IPS-15b (cell line): ENCODE measurements around the gene MSL1.

ENCODE experiments used
- H3K27me3 ChIP-seq: one replicate; pipeline ENCODE4 v1.6.1; 2013; ENCODE audit warnings: low read length; ENCODE audit not compliant: control insufficient read depth, insufficient read depth
- H3K36me3 ChIP-seq: one replicate; pipeline ENCODE4 v1.6.1; 2013; ENCODE audit warnings: low read length; ENCODE audit not compliant: control insufficient read depth, insufficient read depth
- H3K4me1 ChIP-seq: one replicate; pipeline ENCODE4 v1.6.1; 2013; ENCODE audit warnings: mild to moderate bottlenecking, low read length; ENCODE audit not compliant: control insufficient read depth, insufficient read depth
- H3K4me3 ChIP-seq: one replicate; pipeline ENCODE4 v1.5.1; 2013; ENCODE audit warnings: low read depth, low read length
- H3K9ac ChIP-seq: one replicate; pipeline ENCODE4 v1.6.1; 2013; ENCODE audit warnings: low read depth, mild to moderate bottlenecking, low read length
- H3K9me3 ChIP-seq: one replicate; pipeline ENCODE4 v1.6.1; 2013; ENCODE audit warnings: mild to moderate bottlenecking, low read length; ENCODE audit not compliant: control insufficient read depth, insufficient read depth

The MSL1 gene

GRCh38 chr17:40121181-40122135 lies at the start of gene MSL1:
TSS of gene MSL1 (plus strand) at chr17:40121971. CDS start at chr17:40122613, 642 bp downstream.
- Histone ChIP-seq H3K36me3 (peaks cover 2% of the 10 kb centered on the region), H3K9me3 (no peaks in the 10 kb centered on the region), H3K27me3 (no peaks in the 10 kb centered on the region), H3K4me3 (peak within 1 kb of the TSS; percentile 82), H3K9ac (peak within 1 kb of the TSS; percentile 78), H3K4me1 (no peaks in the 10 kb centered on the region)

- Histone ChIP-seq H3K27me3 (peaks cover 4% of the 10 kb centered on the region), H3K9ac (no peak overlapping the region), H3K36me3 (no peaks in the 10 kb centered on the region), H3K9me3 (no peaks in the 10 kb centered on the region), H3K4me3 (no peak overlapping the region), H3K4me1 (peaks cover 38% of the 10 kb centered on the region)
Measured at GRCh38 chr17:40072040-40072734, 49.6 kb upstream of the MSL1 start.

GRCh38 chr17:40072735-40073346 lies 48.9 kb upstream of the MSL1 start:
- no peaks in the 10 kb centered on the region for H3K27me3 ChIP-seq
- H3K9me3 ChIP-seq, result no peaks in the 10 kb centered on the region
- no peak overlapping the region for H3K4me3 ChIP-seq
- H3K36me3 ChIP-seq, result no peaks in the 10 kb centered on the region
- H3K4me1 ChIP-seq, result peaks cover 38% of the 10 kb centered on the region
- H3K9ac ChIP-seq, result no peak overlapping the region

GRCh38 chr17:40073454-40074174 lies 48.2 kb upstream of the MSL1 start:
- no peak overlapping the region for H3K4me3 ChIP-seq
- no peaks in the 10 kb centered on the region for H3K9me3 ChIP-seq
- H3K9ac ChIP-seq, result no peak overlapping the region
- H3K27me3 ChIP-seq, result no peaks in the 10 kb centered on the region
- H3K36me3 ChIP-seq, result no peaks in the 10 kb centered on the region
- H3K4me1 ChIP-seq, result peaks cover 32% of the 10 kb centered on the region

- Histone ChIP-seq H3K9ac (no peak overlapping the region), H3K4me3 (no peak overlapping the region), H3K4me1 (peaks cover 29% of the 10 kb centered on the region), H3K36me3 (no peaks in the 10 kb centered on the region), H3K9me3 (no peaks in the 10 kb centered on the region), H3K27me3 (no peaks in the 10 kb centered on the region)
Measured at GRCh38 chr17:40074175-40074512, 47.6 kb upstream of the MSL1 start.

- Histone ChIP-seq H3K4me3 (no peak overlapping the region), H3K27me3 (no peaks in the 10 kb centered on the region), H3K9ac (peak overlapping the region; percentile 50), H3K36me3 (no peaks in the 10 kb centered on the region), H3K4me1 (peaks cover 23% of the 10 kb centered on the region), H3K9me3 (no peaks in the 10 kb centered on the region)
Measured at GRCh38 chr17:40074871-40075200, 46.9 kb upstream of the MSL1 start.

GRCh38 chr17:40075201-40075941 lies 46.4 kb upstream of the MSL1 start:
- H3K4me3 ChIP-seq, result peak overlapping the region; percentile 37
- H3K9me3 ChIP-seq, result no peaks in the 10 kb centered on the region
- peaks cover 20% of the 10 kb centered on the region for H3K4me1 ChIP-seq
- H3K27me3 ChIP-seq, result no peaks in the 10 kb centered on the region
- H3K9ac ChIP-seq, result peak overlapping the region; percentile 50
- no peaks in the 10 kb centered on the region for H3K36me3 ChIP-seq

- Histone ChIP-seq H3K4me3 (no peak overlapping the region), H3K9me3 (no peaks in the 10 kb centered on the region), H3K4me1 (peaks cover 18% of the 10 kb centered on the region), H3K36me3 (no peaks in the 10 kb centered on the region), H3K9ac (no peak overlapping the region), H3K27me3 (no peaks in the 10 kb centered on the region)
Measured at GRCh38 chr17:40075942-40076498, 45.8 kb upstream of the MSL1 start.

GRCh38 chr17:40076591-40076990 lies 45.2 kb upstream of the MSL1 start:
- H3K9me3 ChIP-seq, result no peaks in the 10 kb centered on the region
- no peaks in the 10 kb centered on the region for H3K27me3 ChIP-seq
- H3K9ac ChIP-seq, result no peak overlapping the region
- no peaks in the 10 kb centered on the region for H3K36me3 ChIP-seq
- peaks cover 18% of the 10 kb centered on the region for H3K4me1 ChIP-seq
- H3K4me3 ChIP-seq, result no peak overlapping the region

- Histone ChIP-seq H3K4me1 (peaks cover 11% of the 10 kb centered on the region), H3K9ac (no peak overlapping the region), H3K9me3 (no peaks in the 10 kb centered on the region), H3K4me3 (no peak overlapping the region), H3K36me3 (no peaks in the 10 kb centered on the region), H3K27me3 (no peaks in the 10 kb centered on the region)
Measured at GRCh38 chr17:40079545-40079944, 42.2 kb upstream of the MSL1 start.

GRCh38 chr17:40084477-40084876 lies 37.3 kb upstream of the MSL1 start:
- Histone ChIP-seq H3K36me3 (peaks cover 11% of the 10 kb centered on the region), H3K4me3 (no peak overlapping the region), H3K4me1 (no peaks in the 10 kb centered on the region), H3K9ac (no peak overlapping the region), H3K27me3 (no peaks in the 10 kb centered on the region), H3K9me3 (no peaks in the 10 kb centered on the region)
